Activated CD8-positive, alpha-beta memory T cell treated with anti-CD3 and anti-CD28 coated beads, Interleukin-2, amount 10 ng/mL, durations not matched to agents 7 days and 5 days (primary cell): Measurements from ENCODE around the gene MEIS2. TPM values are rescaled to one million over a fixed set of nuclear protein-coding genes. Genes with fewer than 3 reads are reported as not detected.

Source experiments
- ATAC-seq: fragments of 150-1000 bp; cut with Tn5 transposase; one replicate; pipeline ENCODE4 v1.10.0; 2021; ENCODE audit warnings: moderate library complexity
- CTCF ChIA-PET: fragments of 350-600 bp; sonication (Branson Sonifier 250); formaldehyde crosslinking; loops from one replicate; lab custom pipeline; 2021; ENCODE audit warnings: antibody characterized with exemption; lab: Charles Lee
- DNase-seq: peaks from one replicate; pipeline ENCODE4 v3.0.0-alpha.2; 2020
- H3K27ac Mint-ChIP-seq: one replicate; pipeline ENCODE4 v1.8.0; 2021; ENCODE audit warnings: mild to moderate bottlenecking, mixed read lengths
- H3K27me3 Mint-ChIP-seq: one replicate; pipeline ENCODE4 v1.8.0; 2021; ENCODE audit warnings: mixed read lengths
- H3K36me3 Mint-ChIP-seq: one replicate; pipeline ENCODE4 v1.8.0; 2021; ENCODE audit warnings: mild to moderate bottlenecking, mixed read lengths
- H3K4me1 Mint-ChIP-seq: one replicate; pipeline ENCODE4 v1.8.0; 2021; ENCODE audit warnings: mixed read lengths
- H3K4me3 Mint-ChIP-seq: one replicate; pipeline ENCODE4 v1.8.0; 2021; ENCODE audit warnings: mild to moderate bottlenecking, moderate library complexity, mixed read lengths
- H3K9me3 Mint-ChIP-seq: one replicate; pipeline ENCODE4 v1.8.0; 2022; ENCODE audit warnings: low read depth, mixed read lengths
- total RNA-seq, 2 experiments: library from RNA; stranded (reverse); gene quantifications; one replicate each; pipeline ENCODE4 v1.2.3, GENCODE V29; 2021

MEIS2 gene
- total RNA-seq, 2 experiments from 2014 or later, result 0.07 TPM; not detected in 1

GRCh38 chr15:36950371-36950770, 150.0 kb downstream of the MEIS2 start:
- H3K4me1 Mint-ChIP-seq, result no peaks in the 10 kb centered on the region
- no peak overlapping the region for H3K27ac Mint-ChIP-seq
- no peaks in the 10 kb centered on the region for H3K9me3 Mint-ChIP-seq
- DNase-seq (no peak), ATAC-seq (no peak)
- no peaks in the 10 kb centered on the region for H3K27me3 Mint-ChIP-seq
- H3K4me3 Mint-ChIP-seq, result no peak overlapping the region
- CTCF ChIA-PET, result no interaction called here
- no peaks in the 10 kb centered on the region for H3K36me3 Mint-ChIP-seq

- Mint-ChIP-seq H3K27me3 (peaks cover 6% of the 10 kb centered on the region), H3K4me3 (no peak overlapping the region), H3K27ac (no peak overlapping the region), H3K9me3 (no peaks in the 10 kb centered on the region), H3K4me1 (no peaks in the 10 kb centered on the region), H3K36me3 (no peaks in the 10 kb centered on the region)
- ATAC-seq (no peak), DNase-seq (no peak)
- CTCF ChIA-PET, result no interaction called here
These were observed 151.4 kb downstream of the MEIS2 start for GRCh38 chr15:36948982-36949381.

GRCh38 chr15:36947035-36947719, 153.2 kb downstream of the MEIS2 start:
- Mint-ChIP-seq H3K36me3 (no peaks in the 10 kb centered on the region), H3K27me3 (peaks cover 6% of the 10 kb centered on the region), H3K27ac (no peak overlapping the region), H3K4me1 (no peaks in the 10 kb centered on the region), H3K9me3 (no peaks in the 10 kb centered on the region), H3K4me3 (no peak overlapping the region)
- ATAC-seq (no peak), DNase-seq (no peak)
- CTCF ChIA-PET, result no interaction called here

- Mint-ChIP-seq H3K9me3 (no peaks in the 10 kb centered on the region), H3K27ac (no peak overlapping the region), H3K36me3 (no peaks in the 10 kb centered on the region), H3K4me3 (no peak overlapping the region), H3K27me3 (peaks cover 6% of the 10 kb centered on the region), H3K4me1 (no peaks in the 10 kb centered on the region)
- ATAC-seq (no peak), DNase-seq (no peak)
- CTCF ChIA-PET, result no interaction called here
These were observed 155.9 kb downstream of the MEIS2 start for GRCh38 chr15:36944442-36944841.

GRCh38 chr15:36943508-36944361, 156.6 kb downstream of the MEIS2 start:
- Mint-ChIP-seq H3K36me3 (no peaks in the 10 kb centered on the region), H3K27ac (no peak overlapping the region), H3K4me1 (no peaks in the 10 kb centered on the region), H3K9me3 (no peaks in the 10 kb centered on the region), H3K27me3 (peaks cover 6% of the 10 kb centered on the region), H3K4me3 (no peak overlapping the region)
- no peak for ATAC-seq
- DNase-seq, result no peak
- CTCF ChIA-PET, result no interaction called here

GRCh38 chr15:36942248-36942827, 158.0 kb downstream of the MEIS2 start:
- no peak for ATAC-seq
- no peak for DNase-seq
- H3K36me3 Mint-ChIP-seq, result no peaks in the 10 kb centered on the region
- H3K4me1 Mint-ChIP-seq, result no peaks in the 10 kb centered on the region
- H3K27me3 Mint-ChIP-seq, result peaks cover 6% of the 10 kb centered on the region
- no peak overlapping the region for H3K4me3 Mint-ChIP-seq
- no peaks in the 10 kb centered on the region for H3K9me3 Mint-ChIP-seq
- CTCF ChIA-PET, result no interaction called here
- no peak overlapping the region for H3K27ac Mint-ChIP-seq

GRCh38 chr15:36941798-36942197, 158.6 kb downstream of the MEIS2 start:
- no peak for DNase-seq
- CTCF ChIA-PET, result no interaction called here
- no peaks in the 10 kb centered on the region for H3K4me1 Mint-ChIP-seq
- ATAC-seq, result no peak
- H3K27me3 Mint-ChIP-seq, result peaks cover 6% of the 10 kb centered on the region
- H3K36me3 Mint-ChIP-seq, result no peaks in the 10 kb centered on the region
- no peak overlapping the region for H3K27ac Mint-ChIP-seq
- no peak overlapping the region for H3K4me3 Mint-ChIP-seq
- H3K9me3 Mint-ChIP-seq, result no peaks in the 10 kb centered on the region

- no peak overlapping the region for H3K4me3 Mint-ChIP-seq
- H3K27ac Mint-ChIP-seq, result no peak overlapping the region
- CTCF ChIA-PET, result no interaction called here
- H3K27me3 Mint-ChIP-seq, result peaks cover 6% of the 10 kb centered on the region
- no peaks in the 10 kb centered on the region for H3K4me1 Mint-ChIP-seq
- ATAC-seq (no peak), DNase-seq (no peak)
- no peaks in the 10 kb centered on the region for H3K9me3 Mint-ChIP-seq
- H3K36me3 Mint-ChIP-seq, result no peaks in the 10 kb centered on the region
These were observed 159.6 kb downstream of the MEIS2 start for GRCh38 chr15:36940636-36941260.

GRCh38 chr15:36940219-36940618, 160.1 kb downstream of the MEIS2 start:
- H3K4me3 Mint-ChIP-seq, result no peak overlapping the region
- H3K9me3 Mint-ChIP-seq, result no peaks in the 10 kb centered on the region
- no peaks in the 10 kb centered on the region for H3K4me1 Mint-ChIP-seq
- no peaks in the 10 kb centered on the region for H3K36me3 Mint-ChIP-seq
- H3K27me3 Mint-ChIP-seq, result peaks cover 6% of the 10 kb centered on the region
- CTCF ChIA-PET, result no interaction called here
- ATAC-seq (no peak), DNase-seq (no peak)
- H3K27ac Mint-ChIP-seq, result no peak overlapping the region

- H3K27me3 Mint-ChIP-seq, result no peaks in the 10 kb centered on the region
- H3K9me3 Mint-ChIP-seq, result no peaks in the 10 kb centered on the region
- ATAC-seq (no peak), DNase-seq (no peak)
- no peak overlapping the region for H3K27ac Mint-ChIP-seq
- H3K4me3 Mint-ChIP-seq, result no peak overlapping the region
- H3K36me3 Mint-ChIP-seq, result no peaks in the 10 kb centered on the region
- H3K4me1 Mint-ChIP-seq, result no peaks in the 10 kb centered on the region
- CTCF ChIA-PET, result no interaction called here
These were observed 161.6 kb downstream of the MEIS2 start for GRCh38 chr15:36938764-36939163.

- Mint-ChIP-seq H3K9me3 (no peaks in the 10 kb centered on the region), H3K27me3 (no peaks in the 10 kb centered on the region), H3K4me1 (no peaks in the 10 kb centered on the region), H3K4me3 (no peak overlapping the region), H3K36me3 (no peaks in the 10 kb centered on the region), H3K27ac (no peak overlapping the region)
- CTCF ChIA-PET, result no interaction called here
- ATAC-seq (no peak), DNase-seq (no peak)
These were observed 162.2 kb downstream of the MEIS2 start for GRCh38 chr15:36938131-36938530.

GRCh38 chr15:36936613-36937012, 163.7 kb downstream of the MEIS2 start:
- H3K9me3 Mint-ChIP-seq, result no peaks in the 10 kb centered on the region
- no peak overlapping the region for H3K4me3 Mint-ChIP-seq
- no peaks in the 10 kb centered on the region for H3K36me3 Mint-ChIP-seq
- DNase-seq (no peak), ATAC-seq (no peak)
- H3K27ac Mint-ChIP-seq, result no peak overlapping the region
- H3K27me3 Mint-ChIP-seq, result no peaks in the 10 kb centered on the region
- no peaks in the 10 kb centered on the region for H3K4me1 Mint-ChIP-seq
- CTCF ChIA-PET, result interaction anchor here (0.6 kb wide), 1 partner anchor 804 kb away, joined by 4 read pairs; no protein-coding TSS in a partner anchor

- Mint-ChIP-seq H3K36me3 (no peaks in the 10 kb centered on the region), H3K27ac (no peak overlapping the region), H3K9me3 (peaks cover under 1% of the 10 kb centered on the region), H3K4me1 (no peaks in the 10 kb centered on the region), H3K4me3 (no peak overlapping the region), H3K27me3 (no peaks in the 10 kb centered on the region)
- ATAC-seq, result no peak
- no peak for DNase-seq
- CTCF ChIA-PET, result no interaction called here
These were observed 166.9 kb downstream of the MEIS2 start for GRCh38 chr15:36933255-36933990.
